ENCODE data around the gene EEA1. TPM values are rescaled to one million over a fixed set of nuclear protein-coding genes. Genes with fewer than 3 reads are reported as not detected.

EEA1 gene
- total RNA-seq, 1 donor from 2014 or later, result 31.9 TPM

- Mint-ChIP-seq H3K4me3 (ENCODE audit: low read depth) (no peak overlapping the region), H3K4me1 (ENCODE audit: low read depth) (no peaks in the 10 kb centered on the region), H3K27me3 (ENCODE audit: low read depth) (peaks cover 2% of the 10 kb centered on the region), H3K36me3 (ENCODE audit: low read depth) (no peaks in the 10 kb centered on the region), H3K9me3 (no peaks in the 10 kb centered on the region), H3K27ac (no peak overlapping the region)
- DNase-seq (ENCODE audit: low spot score), result no peak
- intact Hi-C loops (cut with micrococcal nuclease), result no loop called here
These were observed 183.1 kb downstream of the EEA1 start for GRCh38 chr12:92745856-92746550.

- DNase-seq (ENCODE audit: low spot score), result no peak
- Mint-ChIP-seq H3K9me3 (no peaks in the 10 kb centered on the region), H3K27ac (no peak overlapping the region), H3K4me3 (ENCODE audit: low read depth) (no peak overlapping the region), H3K27me3 (ENCODE audit: low read depth) (peaks cover 9% of the 10 kb centered on the region), H3K4me1 (ENCODE audit: low read depth) (no peaks in the 10 kb centered on the region), H3K36me3 (ENCODE audit: low read depth) (no peaks in the 10 kb centered on the region)
- intact Hi-C loops (cut with micrococcal nuclease), result no loop called here
These were observed 186.1 kb downstream of the EEA1 start for GRCh38 chr12:92743026-92743425.

GRCh38 chr12:92740411-92740810, 188.7 kb downstream of the EEA1 start:
- Mint-ChIP-seq H3K27ac (no peak overlapping the region), H3K27me3 (ENCODE audit: low read depth) (peaks cover 11% of the 10 kb centered on the region), H3K4me1 (ENCODE audit: low read depth) (no peaks in the 10 kb centered on the region), H3K4me3 (ENCODE audit: low read depth) (no peak overlapping the region), H3K36me3 (ENCODE audit: low read depth) (no peaks in the 10 kb centered on the region), H3K9me3 (no peaks in the 10 kb centered on the region)
- intact Hi-C loops (cut with micrococcal nuclease), result no loop called here
- no peak for DNase-seq (ENCODE audit: low spot score)

- H3K4me1 Mint-ChIP-seq (ENCODE audit: low read depth), result no peaks in the 10 kb centered on the region
- H3K4me3 Mint-ChIP-seq (ENCODE audit: low read depth), result no peak overlapping the region
- H3K36me3 Mint-ChIP-seq (ENCODE audit: low read depth), result no peaks in the 10 kb centered on the region
- DNase-seq (ENCODE audit: low spot score), result no peak
- intact Hi-C loops (cut with micrococcal nuclease), result no loop called here
- no peaks in the 10 kb centered on the region for H3K9me3 Mint-ChIP-seq
- no peak overlapping the region for H3K27ac Mint-ChIP-seq
- H3K27me3 Mint-ChIP-seq (ENCODE audit: low read depth), result peaks cover 11% of the 10 kb centered on the region
These were observed 190.0 kb downstream of the EEA1 start for GRCh38 chr12:92739113-92739512.

GRCh38 chr12:92737855-92738850, 190.9 kb downstream of the EEA1 start:
- Mint-ChIP-seq H3K4me1 (ENCODE audit: low read depth) (no peaks in the 10 kb centered on the region), H3K27ac (no peak overlapping the region), H3K27me3 (ENCODE audit: low read depth) (peaks cover 11% of the 10 kb centered on the region), H3K9me3 (no peaks in the 10 kb centered on the region), H3K36me3 (ENCODE audit: low read depth) (no peaks in the 10 kb centered on the region), H3K4me3 (ENCODE audit: low read depth) (no peak overlapping the region)
- intact Hi-C loops (cut with micrococcal nuclease), result no loop called here
- no peak for DNase-seq (ENCODE audit: low spot score)

- Mint-ChIP-seq H3K27ac (no peak overlapping the region), H3K36me3 (ENCODE audit: low read depth) (no peaks in the 10 kb centered on the region), H3K4me1 (ENCODE audit: low read depth) (no peaks in the 10 kb centered on the region), H3K9me3 (no peaks in the 10 kb centered on the region), H3K4me3 (ENCODE audit: low read depth) (no peak overlapping the region), H3K27me3 (ENCODE audit: low read depth) (peaks cover 11% of the 10 kb centered on the region)
- no peak for DNase-seq (ENCODE audit: low spot score)
- intact Hi-C loops (cut with micrococcal nuclease), result no loop called here
These were observed 192.5 kb downstream of the EEA1 start for GRCh38 chr12:92736605-92737004.

- no peak for DNase-seq (ENCODE audit: low spot score)
- H3K27me3 Mint-ChIP-seq (ENCODE audit: low read depth), result peaks cover 7% of the 10 kb centered on the region
- no peak overlapping the region for H3K4me3 Mint-ChIP-seq (ENCODE audit: low read depth)
- no peaks in the 10 kb centered on the region for H3K4me1 Mint-ChIP-seq (ENCODE audit: low read depth)
- intact Hi-C loops (cut with micrococcal nuclease), result no loop called here
- no peak overlapping the region for H3K27ac Mint-ChIP-seq
- no peaks in the 10 kb centered on the region for H3K36me3 Mint-ChIP-seq (ENCODE audit: low read depth)
- H3K9me3 Mint-ChIP-seq, result no peaks in the 10 kb centered on the region
These were observed 193.9 kb downstream of the EEA1 start for GRCh38 chr12:92735131-92735721.

- Mint-ChIP-seq H3K27ac (no peak overlapping the region), H3K4me1 (ENCODE audit: low read depth) (no peaks in the 10 kb centered on the region), H3K9me3 (no peaks in the 10 kb centered on the region), H3K4me3 (ENCODE audit: low read depth) (no peak overlapping the region), H3K36me3 (ENCODE audit: low read depth) (no peaks in the 10 kb centered on the region), H3K27me3 (ENCODE audit: low read depth) (peaks cover 1% of the 10 kb centered on the region)
- intact Hi-C loops (cut with micrococcal nuclease), result no loop called here
- DNase-seq (ENCODE audit: low spot score), result no peak
These were observed 195.4 kb downstream of the EEA1 start for GRCh38 chr12:92733661-92734060.

GRCh38 chr12:92733181-92733580, 195.9 kb downstream of the EEA1 start:
- H3K27ac Mint-ChIP-seq, result no peak overlapping the region
- no peaks in the 10 kb centered on the region for H3K36me3 Mint-ChIP-seq (ENCODE audit: low read depth)
- peaks cover 1% of the 10 kb centered on the region for H3K27me3 Mint-ChIP-seq (ENCODE audit: low read depth)
- H3K4me3 Mint-ChIP-seq (ENCODE audit: low read depth), result no peak overlapping the region
- no peaks in the 10 kb centered on the region for H3K4me1 Mint-ChIP-seq (ENCODE audit: low read depth)
- DNase-seq (ENCODE audit: low spot score), result no peak
- H3K9me3 Mint-ChIP-seq, result no peaks in the 10 kb centered on the region
- intact Hi-C loops (cut with micrococcal nuclease), result no loop called here

- H3K36me3 Mint-ChIP-seq (ENCODE audit: low read depth), result no peaks in the 10 kb centered on the region
- peaks cover 1% of the 10 kb centered on the region for H3K27me3 Mint-ChIP-seq (ENCODE audit: low read depth)
- DNase-seq (ENCODE audit: low spot score), result no peak
- no peak overlapping the region for H3K4me3 Mint-ChIP-seq (ENCODE audit: low read depth)
- H3K4me1 Mint-ChIP-seq (ENCODE audit: low read depth), result no peaks in the 10 kb centered on the region
- intact Hi-C loops (cut with micrococcal nuclease), result no loop called here
- no peaks in the 10 kb centered on the region for H3K9me3 Mint-ChIP-seq
- H3K27ac Mint-ChIP-seq, result no peak overlapping the region
These were observed 196.4 kb downstream of the EEA1 start for GRCh38 chr12:92732716-92733115.

GRCh38 chr12:92732216-92732615, 196.9 kb downstream of the EEA1 start:
- Mint-ChIP-seq H3K36me3 (ENCODE audit: low read depth) (no peaks in the 10 kb centered on the region), H3K27ac (no peak overlapping the region), H3K4me1 (ENCODE audit: low read depth) (no peaks in the 10 kb centered on the region), H3K9me3 (no peaks in the 10 kb centered on the region), H3K4me3 (ENCODE audit: low read depth) (no peak overlapping the region), H3K27me3 (ENCODE audit: low read depth) (no peaks in the 10 kb centered on the region)
- no peak for DNase-seq (ENCODE audit: low spot score)
- intact Hi-C loops (cut with micrococcal nuclease), result no loop called here

GRCh38 chr12:92730758-92731157, 198.3 kb downstream of the EEA1 start:
- no peaks in the 10 kb centered on the region for H3K36me3 Mint-ChIP-seq (ENCODE audit: low read depth)
- H3K4me1 Mint-ChIP-seq (ENCODE audit: low read depth), result no peaks in the 10 kb centered on the region
- H3K9me3 Mint-ChIP-seq, result no peaks in the 10 kb centered on the region
- no peak for DNase-seq (ENCODE audit: low spot score)
- no peaks in the 10 kb centered on the region for H3K27me3 Mint-ChIP-seq (ENCODE audit: low read depth)
- intact Hi-C loops (cut with micrococcal nuclease), result no loop called here
- no peak overlapping the region for H3K4me3 Mint-ChIP-seq (ENCODE audit: low read depth)
- H3K27ac Mint-ChIP-seq, result no peak overlapping the region
